SK-N-SH (cell line): ENCODE data around the gene MAGI3.

Experiments
- POLR2AphosphoS5 ChIP-seq: IDR thresholded peaks from 2 replicates; pipeline ENCODE4 v1.6.1; 2012; ENCODE audit warnings: low read depth, low read length
- SMC3 ChIP-seq: IDR thresholded peaks from 2 replicates; pipeline ENCODE4 v1.6.1; 2012; ENCODE audit warnings: low read depth, low read length, improper control_type of control experiment

DNA sequence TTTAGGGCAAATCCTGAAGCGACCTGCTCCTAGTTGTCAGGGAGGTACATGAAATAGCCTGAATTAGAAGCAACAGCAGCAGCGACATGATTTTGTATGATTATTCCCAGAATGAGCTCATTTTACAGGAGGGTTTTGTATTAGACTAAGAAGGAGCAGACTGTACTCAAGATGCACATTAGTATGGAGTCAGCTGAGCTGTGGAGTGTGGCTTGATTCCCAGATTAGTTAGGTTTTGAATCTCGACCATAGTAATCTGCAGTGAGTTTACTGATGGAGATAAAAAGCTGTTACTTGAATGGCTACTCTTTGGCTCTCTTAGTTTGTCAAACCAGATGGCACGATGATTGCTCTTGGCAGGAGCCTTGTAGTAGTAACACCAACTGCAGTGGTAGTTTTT is 225.8 kb downstream of the MAGI3 start:
- TF ChIP-seq SMC3 (no peak), POLR2AphosphoS5 (no peak)
